ENCODE data around the gene KRT6A.
"Not testable (repeated sequence)": the region's sequence is repeated elsewhere in the genome, so short reads cannot be mapped to it uniquely, and the experiment has no call there.

Gene KRT6A

DNA sequence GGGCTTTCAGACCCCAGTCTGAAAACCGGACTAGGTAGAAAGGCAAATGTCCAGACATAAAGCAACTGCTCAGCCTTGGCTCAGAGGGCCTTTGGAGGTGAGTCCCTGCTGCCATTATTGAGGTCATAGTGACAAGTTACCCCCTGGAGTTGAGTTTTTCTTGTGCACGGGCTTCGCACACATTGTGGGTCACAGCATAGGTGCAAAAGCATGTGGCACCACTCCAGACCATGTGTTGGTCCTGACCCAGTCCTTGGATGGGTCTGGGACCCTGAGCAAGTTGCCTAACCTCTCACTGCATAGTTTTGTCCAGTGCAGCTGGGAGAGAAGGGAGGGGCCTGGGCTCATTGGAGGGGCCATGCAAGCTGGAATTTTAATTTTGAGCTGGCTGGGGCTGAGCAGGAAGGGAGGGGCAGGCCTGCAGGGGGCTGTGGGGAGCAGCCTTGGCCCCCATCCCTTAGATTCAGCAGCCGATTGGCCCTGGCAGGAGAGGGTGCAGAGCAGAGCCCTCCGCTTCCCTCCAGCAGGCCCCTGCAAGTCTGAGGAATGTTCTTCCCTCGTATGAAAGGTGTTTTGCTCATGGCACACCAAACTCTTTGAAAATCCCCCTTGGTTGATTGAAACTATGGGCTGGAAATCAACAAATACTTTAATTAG lies 31.3 kb upstream of the KRT6A start:
- no peak for DNase-seq

DNA sequence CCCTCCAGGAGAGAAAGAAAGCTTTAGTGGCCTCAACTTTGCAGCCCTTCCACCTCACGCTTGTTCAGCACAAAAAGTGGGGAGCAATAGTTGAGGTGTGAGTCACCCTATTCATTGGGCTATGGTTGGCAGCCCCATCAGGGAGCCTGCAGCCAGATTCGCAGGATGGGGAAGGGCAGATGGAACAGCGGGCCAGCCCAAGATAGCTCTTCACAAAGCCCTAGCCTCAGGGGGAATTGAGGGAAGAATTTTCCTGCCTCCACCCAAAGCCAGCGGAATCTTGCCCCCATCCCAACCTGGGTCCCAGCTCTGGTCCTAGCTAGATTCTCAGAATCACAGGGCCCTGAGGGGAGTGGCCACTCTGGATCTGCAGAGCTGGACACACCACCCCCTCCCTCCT lies 30.8 kb upstream of the KRT6A start:
- no peak for DNase-seq

DNA sequence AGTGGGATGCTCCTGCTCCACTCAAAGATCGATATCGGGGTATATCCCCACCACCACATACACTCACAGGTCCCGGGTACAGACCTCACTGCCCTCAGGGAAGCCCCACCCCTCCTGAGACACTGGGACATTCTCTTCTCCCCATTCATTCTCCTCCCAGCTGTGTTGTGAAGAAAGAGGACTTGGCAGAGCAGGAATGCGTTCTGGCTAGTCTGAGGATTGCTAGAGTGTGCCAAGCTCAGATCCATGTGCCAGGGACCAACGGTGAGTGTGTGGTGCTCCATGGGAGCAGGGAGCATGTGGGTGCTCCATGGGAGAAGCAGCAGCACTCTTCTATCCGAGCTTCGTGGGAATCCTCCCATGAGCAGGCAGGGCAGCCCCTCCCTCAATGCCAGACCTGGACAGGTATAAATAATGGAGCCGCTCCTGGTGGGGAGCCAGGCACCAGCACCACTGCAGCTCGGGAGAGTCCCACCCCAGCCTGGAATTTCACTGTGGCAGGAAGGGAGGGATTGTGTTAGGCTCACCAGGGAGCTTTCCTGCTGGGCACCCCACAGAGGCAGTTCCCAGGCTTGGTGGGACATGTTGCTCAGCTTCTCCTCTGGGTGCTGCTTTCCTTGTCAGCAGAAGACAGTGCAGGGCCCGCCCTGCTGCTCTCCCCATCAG lies 29.4 kb upstream of the KRT6A start:
- no peak for DNase-seq

DNA sequence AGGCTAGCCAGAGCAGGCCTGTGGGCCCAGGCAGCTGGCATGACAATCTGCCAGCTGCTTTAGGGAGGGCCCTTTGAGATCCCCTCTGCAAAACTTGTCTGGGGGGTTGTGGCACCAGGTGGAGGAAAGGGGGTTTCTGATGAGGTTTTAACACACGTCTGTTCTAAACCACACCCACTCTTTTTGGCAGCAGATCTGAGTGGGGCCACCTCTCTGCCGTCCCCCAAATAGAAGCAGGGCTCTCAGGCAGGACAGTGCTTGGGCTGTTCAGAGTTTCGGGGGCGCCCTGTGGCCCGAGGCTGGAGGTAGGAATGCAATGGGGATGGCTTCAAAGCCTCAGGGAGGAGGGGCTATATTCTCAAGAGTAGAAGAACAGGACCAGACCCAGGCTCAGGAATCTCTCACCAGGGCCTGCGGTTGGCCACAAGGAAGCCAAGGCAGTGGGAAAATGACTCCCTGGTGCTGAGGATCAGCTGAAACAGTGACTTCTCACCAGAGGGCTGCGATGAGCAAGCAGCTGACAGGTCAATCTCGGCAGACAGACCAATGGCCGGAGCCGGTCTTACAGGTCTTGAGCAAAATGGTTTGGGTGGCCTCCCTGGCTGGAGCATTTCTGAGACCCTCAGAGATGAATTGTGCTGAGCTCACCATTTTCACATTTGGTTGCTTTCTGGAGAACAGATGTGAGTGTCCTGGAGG lies 28.7 kb upstream of the KRT6A start:
- DNase-seq = no peak

DNA sequence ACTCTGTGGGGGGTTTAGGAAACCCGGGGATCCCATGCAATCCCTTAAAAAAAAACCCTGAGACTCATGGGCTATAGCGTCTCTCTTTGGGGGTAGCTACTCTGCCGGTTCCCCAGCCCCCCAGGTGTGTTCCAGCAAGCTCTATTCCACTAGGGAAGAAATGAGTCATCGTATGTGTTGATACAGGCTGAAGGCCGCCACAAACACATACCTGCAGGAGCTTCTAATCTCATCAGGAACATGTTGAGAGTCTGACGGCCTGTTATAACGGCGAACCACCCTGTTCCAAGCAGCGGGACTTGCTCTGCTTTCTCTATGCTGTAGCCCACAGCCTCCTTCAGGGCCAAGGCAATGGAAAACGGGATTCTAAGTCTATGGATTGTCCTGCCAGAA lies 28.1 kb upstream of the KRT6A start:
- DNase-seq = no peak

DNA sequence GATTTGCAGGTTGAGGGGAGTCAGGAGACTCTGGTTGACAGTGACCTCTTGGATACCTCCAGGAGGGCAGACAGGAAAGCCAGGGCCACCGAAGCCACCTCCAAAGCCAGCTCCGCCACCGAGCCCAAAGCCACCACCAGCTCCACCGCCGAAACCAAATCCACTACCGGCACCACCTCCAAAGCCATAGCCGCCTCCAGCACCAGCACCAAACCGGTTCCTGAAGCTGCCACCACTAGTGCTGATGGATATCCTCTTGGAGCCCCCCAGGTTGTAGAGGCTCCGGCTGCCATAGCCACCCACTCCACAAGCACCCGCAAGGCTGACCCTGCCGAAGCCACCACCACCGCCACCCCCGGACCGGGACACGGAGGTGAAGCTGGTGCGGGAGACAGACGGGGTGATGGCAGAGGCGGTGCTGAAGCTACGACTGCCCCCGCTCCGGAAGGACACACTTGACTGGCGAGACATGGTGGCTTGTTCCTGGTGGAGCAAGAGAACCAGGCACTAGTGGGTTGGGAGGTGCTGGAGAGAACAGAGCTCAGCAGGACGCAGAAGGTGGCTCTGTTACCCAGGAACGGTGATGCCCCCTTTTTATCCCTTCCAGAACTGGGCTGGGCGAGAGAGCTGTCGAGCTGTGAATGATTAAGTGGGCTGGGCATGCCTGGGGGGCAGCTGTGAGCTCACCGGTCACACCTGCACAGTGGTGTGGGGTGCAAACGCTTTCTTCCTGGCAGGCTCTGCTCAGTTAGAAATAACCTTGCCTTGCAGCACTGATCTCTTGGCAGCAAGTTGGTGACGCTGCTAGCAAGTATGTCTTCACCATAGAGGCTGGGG lies 27.0 kb upstream of the KRT6A start, which contains the start of gene KRT5:
TSS of gene KRT5 (minus strand) at position 569 of the 837 bp plus-strand sequence. CDS start at position 471, 98 bp downstream.
- no peak for DNase-seq

DNA sequence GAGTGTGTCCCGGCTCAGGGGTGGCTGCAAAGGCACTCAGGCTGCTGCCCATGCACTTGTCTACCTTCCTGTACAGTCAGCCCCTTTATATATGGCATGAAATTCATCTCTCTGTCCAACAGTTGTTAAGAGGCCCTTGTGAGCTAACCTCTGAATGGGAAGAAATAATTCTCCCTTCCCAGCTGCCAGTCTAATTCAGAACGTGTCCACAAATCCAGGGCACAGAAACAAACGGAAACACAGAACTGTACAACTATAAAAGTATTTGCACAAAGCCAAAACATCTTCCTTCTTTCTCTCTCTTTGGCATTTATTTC lies 26.3 kb upstream of the KRT6A start:
- DNase-seq = no peak

DNA sequence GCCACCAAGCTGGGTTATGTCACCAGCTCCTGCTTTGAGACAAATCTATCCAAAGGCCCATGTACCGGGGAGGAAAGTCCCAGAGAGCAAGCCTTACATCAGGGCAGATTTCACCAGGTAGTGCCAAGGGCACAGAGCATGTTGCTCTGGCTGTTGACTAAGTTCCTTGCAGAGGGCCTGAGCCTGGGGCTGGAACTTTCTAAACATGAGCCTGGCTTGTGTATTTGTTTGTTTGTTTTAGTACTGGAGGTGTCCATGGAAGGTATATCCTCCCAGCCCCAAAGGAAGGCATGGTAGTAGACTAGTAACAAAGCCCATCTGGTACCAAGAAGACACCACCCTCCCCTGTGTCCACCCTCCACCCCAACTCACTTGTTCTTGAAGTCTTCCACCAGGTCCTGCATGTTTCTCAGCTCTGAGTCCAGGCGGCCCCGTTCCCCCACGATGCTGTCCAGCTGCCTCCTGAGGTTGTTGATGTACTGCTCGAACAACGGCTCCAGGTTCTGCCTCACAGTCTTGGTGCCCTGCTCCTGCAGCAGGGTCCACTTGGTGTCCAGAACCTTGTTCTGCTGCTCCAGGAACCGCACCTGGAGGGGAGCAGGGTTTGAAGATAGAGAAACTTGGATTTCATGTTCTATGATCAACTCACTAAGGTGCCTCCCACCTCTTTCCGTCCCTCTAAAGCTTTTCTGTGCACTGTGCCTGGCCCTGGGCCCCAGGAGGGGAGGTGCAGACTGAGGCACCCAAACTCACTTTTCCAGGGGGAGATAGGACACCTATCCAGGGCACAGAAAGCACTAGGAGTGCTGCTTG lies 25.7 kb upstream of the KRT6A start:
- no peak for DNase-seq

DNA sequence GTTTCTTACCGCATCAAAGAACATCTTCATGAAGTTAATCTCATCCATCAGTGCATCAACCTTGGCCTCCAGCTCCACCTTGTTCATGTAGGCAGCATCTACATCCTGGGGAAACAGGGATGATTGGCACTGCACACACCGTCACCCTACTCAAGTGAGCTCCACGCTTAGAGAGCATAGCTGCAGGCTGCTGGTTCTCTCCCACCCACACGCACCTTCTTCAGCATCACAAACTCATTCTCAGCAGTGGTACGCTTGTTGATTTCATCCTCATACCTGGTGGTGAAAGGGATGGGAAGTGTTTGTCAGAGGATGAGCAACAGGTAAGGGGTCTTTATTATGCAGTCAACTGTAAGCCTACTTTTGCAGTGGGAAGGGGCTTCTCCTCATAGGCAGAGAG lies 24.8 kb upstream of the KRT6A start:
- DNase-seq = no peak

DNA sequence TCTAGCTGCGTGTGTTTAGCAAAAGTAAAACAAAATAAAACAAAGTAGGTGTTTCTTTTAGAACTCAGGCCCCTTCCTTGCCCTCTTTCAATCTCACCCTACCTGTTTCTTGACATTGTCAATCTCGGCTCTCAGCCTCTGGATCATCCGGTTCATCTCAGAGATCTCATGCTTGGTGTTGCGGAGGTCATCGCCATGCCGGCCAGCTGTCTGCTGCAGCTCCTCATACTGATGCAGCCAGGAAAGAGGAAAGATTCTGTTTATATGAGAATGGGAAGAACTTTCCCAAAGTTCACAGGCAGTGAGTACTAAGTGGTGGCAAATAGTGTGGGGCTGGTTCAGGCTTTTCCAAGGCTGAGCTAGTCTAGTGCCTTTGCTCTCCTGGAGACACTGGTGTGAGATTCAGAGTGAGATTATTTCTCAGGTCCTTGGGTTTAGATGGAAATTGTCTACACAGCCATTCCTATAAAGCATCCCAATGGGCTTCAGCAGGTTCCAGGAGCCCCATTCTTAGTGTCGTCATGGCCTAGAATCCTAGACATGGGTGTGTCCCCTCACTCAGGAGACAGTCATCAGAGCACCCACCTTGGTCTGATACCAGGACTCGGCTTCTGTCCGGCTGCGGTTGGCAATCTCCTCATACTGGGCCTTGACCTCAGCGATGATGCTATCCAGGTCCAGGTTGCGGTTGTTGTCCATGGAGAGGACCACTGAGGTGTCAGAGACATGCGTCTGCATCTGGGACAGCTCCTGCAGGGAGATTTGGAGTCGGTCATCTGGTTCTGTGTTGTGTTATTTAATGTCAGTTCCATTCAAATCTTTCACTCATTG lies 24.2 kb upstream of the KRT6A start:
- DNase-seq = no peak

DNA sequence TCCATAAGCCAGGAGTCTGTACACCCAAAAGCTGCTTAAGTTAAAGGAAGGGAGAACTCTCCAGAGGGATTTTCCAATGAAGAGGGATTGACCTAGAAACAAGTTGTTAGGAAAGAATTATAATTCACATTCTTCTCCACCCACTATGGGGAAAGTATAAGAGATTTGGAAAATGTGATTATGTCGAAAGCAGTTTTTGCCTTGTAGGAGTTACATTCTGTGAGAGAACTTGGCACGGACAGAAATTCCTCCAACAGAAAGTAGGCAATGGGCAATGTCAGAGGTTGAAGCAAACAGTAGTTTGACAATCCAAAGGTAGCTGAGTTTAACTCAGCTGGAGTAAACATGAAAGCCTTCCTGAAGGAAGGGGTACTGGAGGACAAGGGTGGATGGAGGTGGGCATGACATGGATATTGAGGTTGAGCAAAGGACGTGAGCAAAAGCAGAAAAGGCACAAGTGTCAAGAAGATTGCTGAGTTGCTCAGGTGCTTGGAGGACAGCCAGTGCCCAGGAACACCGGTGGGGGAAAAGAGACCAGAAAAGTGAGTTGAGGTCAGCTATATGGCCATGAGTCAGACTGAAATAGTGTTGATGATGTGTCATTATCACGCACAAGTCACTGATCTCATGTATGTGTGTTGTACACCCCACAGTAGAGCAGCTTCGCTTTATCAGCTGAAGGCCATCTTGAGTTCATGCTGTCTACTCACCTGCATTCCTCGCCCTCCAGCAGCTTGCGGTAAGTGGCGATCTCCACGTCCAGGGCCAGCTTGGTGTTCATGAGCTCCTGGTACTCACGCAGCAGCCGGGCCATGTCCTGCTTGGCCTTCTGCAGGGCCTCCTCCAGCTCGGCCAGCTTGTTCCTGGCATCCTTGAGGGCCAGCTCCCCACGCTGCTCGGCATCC lies 23.1 kb upstream of the KRT6A start:
- no peak for DNase-seq

DNA sequence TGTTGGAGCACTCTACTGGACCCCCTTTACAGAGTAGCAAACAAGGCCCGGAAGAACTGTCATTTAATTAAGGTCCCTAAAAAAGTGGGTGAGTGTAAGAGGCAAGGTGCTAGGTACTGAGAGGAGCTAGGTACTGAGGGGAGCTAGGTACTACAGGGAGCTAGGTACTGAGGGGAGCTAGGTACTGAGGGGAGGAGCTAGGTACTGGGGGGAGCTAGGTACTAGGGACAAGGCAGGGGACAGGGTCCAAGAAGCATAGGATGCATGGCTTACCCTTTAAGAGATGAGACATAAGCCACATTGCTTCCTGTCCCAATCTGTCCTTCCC lies 22.2 kb upstream of the KRT6A start:
- no peak for DNase-seq

DNA sequence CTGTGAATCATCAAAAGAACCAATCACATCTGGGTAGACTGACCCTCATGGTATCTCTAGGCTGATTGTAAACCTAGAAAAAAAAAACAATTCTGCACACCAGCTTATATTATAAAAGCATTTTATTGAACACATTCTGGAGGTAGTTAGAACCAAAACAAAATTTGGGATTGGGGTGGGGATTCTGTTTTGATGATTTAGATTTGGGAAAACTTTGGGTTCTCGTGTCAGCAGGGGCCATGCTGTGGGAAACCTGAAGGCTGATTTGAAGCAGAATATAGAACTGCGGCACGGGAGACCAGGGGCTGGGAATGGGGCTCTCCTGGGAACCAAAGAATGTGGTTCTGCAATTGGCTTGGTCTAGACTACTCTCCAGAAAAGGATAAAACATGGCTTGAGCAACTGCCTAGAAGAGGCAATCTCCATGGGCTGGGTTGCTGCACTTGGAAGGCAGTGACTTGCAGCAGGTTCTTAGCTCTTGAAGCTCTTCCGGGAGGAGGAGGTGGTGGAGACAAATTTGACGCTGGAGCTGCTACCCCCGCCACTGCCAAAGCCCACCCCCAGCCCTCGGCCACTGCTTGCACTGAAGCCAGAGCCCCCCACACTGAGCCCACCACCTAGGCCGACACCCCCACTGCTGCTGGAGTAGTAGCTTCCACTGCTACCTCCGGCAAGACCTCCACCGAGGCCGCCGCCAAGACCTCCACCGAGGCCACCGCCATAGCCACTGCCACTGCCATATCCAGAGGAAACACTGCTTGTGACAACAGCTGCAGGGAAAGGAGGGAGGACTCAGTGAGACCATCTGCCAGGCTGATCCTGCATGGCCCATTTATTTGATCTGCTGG lies 21.6 kb upstream of the KRT6A start:
- no peak for DNase-seq

DNA sequence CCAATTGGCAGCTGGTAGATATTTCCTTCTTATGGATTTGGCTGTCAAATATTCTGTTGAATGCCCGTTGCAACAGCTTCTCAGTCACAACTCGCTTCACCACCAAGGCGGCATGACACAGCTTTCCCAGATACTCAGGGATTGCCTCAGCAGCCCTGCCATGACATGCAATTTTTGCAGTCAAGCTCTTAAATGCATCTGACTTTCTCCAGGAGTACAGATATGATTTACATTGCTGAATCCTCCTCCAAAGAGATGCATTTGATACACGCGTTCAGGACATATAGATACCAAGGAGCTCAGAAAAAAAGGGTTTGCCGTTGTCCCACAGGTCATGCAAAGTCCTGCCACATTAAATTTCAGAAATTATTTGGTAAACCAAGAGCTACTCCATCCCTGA lies 20.7 kb upstream of the KRT6A start:
- DNase-seq = no peak

DNA sequence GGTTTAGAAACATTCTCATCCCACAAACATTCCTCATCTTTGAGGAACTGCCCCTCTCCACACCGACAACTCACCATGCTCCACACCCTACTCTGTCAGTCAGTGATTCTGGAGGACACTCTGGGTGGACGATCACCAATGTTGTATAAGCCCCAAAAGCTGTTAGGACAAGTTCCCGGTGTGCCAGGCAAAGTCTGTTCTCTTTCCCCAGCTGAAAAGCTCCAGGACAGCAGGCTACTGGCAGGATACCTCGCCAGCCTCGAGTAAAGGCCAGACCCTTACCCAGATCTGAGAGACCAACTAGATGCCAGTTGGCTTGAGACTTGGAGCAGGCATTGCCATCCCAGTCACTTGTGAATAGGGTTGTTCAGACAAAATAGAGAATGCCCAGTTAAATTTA lies 15.2 kb upstream of the KRT6A start:
- no peak for DNase-seq

DNA sequence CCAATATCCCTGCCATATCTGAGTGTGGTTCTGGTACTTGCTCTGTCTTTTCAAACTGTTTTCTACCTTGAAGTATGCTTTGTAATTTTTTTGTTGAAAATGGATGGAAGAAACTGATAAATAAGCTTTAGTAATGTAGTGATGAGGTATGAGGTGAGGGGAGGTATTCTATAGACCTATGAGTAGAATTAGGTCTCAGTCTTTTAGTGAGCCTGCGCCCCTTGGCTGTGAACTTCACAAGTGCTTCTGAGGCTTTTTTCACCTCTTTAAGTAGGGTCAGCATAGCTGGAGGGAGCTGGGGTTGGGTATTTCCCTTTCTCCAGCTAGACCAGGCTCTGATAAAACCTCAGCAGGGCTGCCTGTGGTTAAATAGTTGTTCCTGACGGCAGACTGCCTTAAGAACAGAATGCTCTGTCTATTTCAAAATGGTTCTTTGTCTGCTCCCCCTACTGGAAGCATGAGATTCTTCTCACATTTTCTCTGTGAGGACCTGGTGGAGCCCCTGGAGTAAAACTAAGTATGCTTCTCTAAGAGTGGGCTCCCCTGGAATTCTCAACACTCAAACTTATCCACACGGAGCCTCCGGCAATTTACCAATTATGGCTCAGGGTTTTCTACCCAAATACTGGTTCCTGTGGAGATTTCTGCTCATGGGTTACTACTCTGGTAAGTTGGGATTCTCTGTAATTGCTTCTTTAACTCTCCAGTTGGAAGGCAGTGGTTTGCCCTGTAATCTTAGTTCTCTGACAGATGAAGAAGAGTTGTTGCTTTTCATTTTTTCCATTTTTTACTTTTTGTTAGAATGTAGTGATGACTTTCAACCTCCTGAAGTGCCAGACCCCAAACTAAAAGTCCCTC lies 14.0 kb upstream of the KRT6A start:
- peak; percentile 36 for DNase-seq

DNA sequence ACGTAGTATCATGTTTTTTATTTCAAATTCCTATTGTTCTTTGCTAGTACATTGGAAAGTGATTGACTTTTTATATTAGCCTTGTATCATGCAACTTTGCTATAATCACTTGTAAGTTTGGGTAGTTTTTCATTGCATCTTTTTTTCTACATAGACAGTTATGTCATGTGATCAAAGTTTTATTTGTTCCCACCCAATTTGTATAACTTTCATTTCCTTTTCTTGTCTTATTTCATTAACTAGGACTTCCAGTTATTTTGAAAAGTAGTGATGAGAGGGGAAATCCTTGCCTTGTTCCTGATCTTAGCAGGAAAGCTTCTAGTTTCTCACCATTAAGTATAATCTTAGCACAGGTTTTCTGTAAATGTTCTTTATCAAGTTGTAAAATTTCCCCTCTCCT lies 9.8 kb upstream of the KRT6A start:
- DNase-seq = no peak

DNA sequence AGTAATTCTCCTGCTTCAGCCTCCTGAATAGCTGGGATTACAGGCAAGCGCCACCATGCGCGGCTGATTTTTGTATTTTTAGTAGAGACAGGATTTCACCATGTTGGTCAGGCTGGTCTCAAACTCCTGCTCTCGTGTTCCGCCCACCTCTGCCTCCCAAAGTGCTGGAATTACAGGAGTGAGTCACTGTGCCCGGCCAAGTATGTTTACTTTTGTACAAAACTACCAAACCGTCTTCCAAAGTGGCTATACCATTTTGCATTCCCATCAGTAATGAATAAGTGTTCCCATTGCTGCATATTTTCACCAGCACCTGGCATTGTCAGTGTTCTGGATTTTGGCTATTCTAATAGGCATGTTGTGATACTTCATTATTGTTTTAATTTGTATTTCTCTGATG lies 8.4 kb upstream of the KRT6A start:
- DNase-seq = no peak

DNA sequence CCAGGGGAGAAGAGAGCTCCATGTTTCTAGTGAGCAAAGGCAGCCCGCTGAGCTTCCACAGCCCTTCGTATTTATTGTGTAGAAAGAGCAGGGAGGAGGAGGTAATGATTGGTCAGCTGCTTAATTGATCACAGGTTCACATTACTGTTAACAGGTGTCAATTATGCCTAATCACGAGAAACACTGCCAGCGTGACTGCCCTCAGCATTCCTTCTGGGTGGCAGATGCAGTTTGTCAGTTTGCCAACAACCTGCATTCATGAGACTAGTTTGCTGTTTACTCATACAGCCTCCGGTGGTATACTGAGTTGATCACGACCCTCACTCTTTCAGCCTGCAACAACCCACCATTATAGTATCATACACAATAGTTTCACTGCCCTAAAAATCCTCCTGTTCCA lies 7.5 kb upstream of the KRT6A start:
- DNase-seq = not testable (repeated sequence)
